Endothelial cell of umbilical vein (primary cell): ENCODE data around the gene WDR37. TPM values are rescaled to one million over a fixed set of nuclear protein-coding genes. Genes with fewer than 3 reads are reported as not detected.

Experiments used
- BruUV-seq: library from RNA; stranded (reverse); fragments of 400-500 nt; replicated peaks from 2 replicates; lab custom pipeline; 2021; lab: Mats Ljungman, UMichigan
- CTCF ChIA-PET: fragments of 300-600, 350-600 bp; sonication (Branson Sonifier 250); formaldehyde crosslinking; loops from one replicate; lab custom pipeline; 2021; ENCODE audit warnings: antibody characterized with exemption, inconsistent platforms; lab: Charles Lee
- POLR2A ChIA-PET: fragments of 300-600, 350-600 bp; sonication (Branson Sonifier 250); formaldehyde crosslinking; loops from one replicate; lab custom pipeline; 2021; ENCODE audit warnings: antibody characterized with exemption, inconsistent platforms; lab: Charles Lee
- DNase-seq: peaks from one replicate; pipeline ENCODE4 v3.0.0-alpha.2; 2011; ENCODE audit warnings: low read depth, low spot score
- FAIRE-seq: peaks from 2 replicates; lab custom pipeline; 2011; peaks lifted over from hg19 to GRCh38; lab: Jason Lieb, UNC
- H2AFZ ChIP-seq: 2 replicates; pipeline ENCODE4 v1.6.0; 2012; ENCODE audit warnings: low read depth, low read length, control low read depth, inconsistent platforms
- H3K27ac ChIP-seq: 2 replicates; pipeline ENCODE4 v1.5.1; 2011; ENCODE audit warnings: low read depth, mild to moderate bottlenecking, control low read depth, low read length, moderate library complexity; ENCODE audit not compliant: insufficient read depth
- H3K27me3 ChIP-seq, 2 experiments: 2 replicates each; pipeline versions ENCODE4 v1.6.0 to v1.6.1; 2011; ENCODE audit warnings: low read length in 2 of 2, mixed read lengths in 1 of 2; ENCODE audit not compliant: control insufficient read depth in 2 of 2, insufficient read depth in 2 of 2
- H3K36me3 ChIP-seq, 2 experiments: 2 replicates in 1 of 2; 3 replicates in 1 of 2; pipeline ENCODE4 v1.5.1; 2011; ENCODE audit warnings: low read length in 2 of 2, mild to moderate bottlenecking in 1 of 2, moderate library complexity in 1 of 2; ENCODE audit not compliant: control insufficient read depth in 2 of 2, insufficient read depth in 2 of 2; ENCODE audit errors: extremely low read depth in 1 of 2
- H3K4me1 ChIP-seq: 3 replicates; pipeline ENCODE4 v1.5.1; 2011; ENCODE audit warnings: mild to moderate bottlenecking, low read length; ENCODE audit not compliant: control insufficient read depth, insufficient read depth; ENCODE audit errors: extremely low read depth
- H3K4me2 ChIP-seq: 2 replicates; pipeline ENCODE4 v1.6.1; 2011; ENCODE audit warnings: low read length, control low read depth, mixed read lengths; ENCODE audit not compliant: insufficient read depth
- H3K4me3 ChIP-seq, 3 experiments: fragments of 200-600 bp in 1 of 3; sonication (generic), shearing (Covaris generic) in 1 of 3; replicated peaks in 1 of 3; 2 replicates each; pipeline ENCODE4 v1.5.1; 2011 to 2016; ENCODE audit warnings: control low read depth in 3 of 3, low read length in 3 of 3, mild to moderate bottlenecking in 2 of 3, inconsistent platforms in 1 of 3, low read depth in 1 of 3, moderate library complexity in 1 of 3; ENCODE audit not compliant: insufficient read depth in 1 of 3
- H3K79me2 ChIP-seq: 2 replicates; pipeline ENCODE4 v1.6.0; 2012; ENCODE audit warnings: low read length, inconsistent platforms; ENCODE audit not compliant: control insufficient read depth, insufficient read depth
- H3K9ac ChIP-seq: replicated peaks from 2 replicates; pipeline ENCODE3; 2011; ENCODE audit warnings: low read length, control low read depth; ENCODE audit not compliant: insufficient read depth; ENCODE audit errors: extremely low read depth
- H3K9me1 ChIP-seq: replicated peaks from 3 replicates; pipeline ENCODE4 v1.6.0; 2011; ENCODE audit warnings: mild to moderate bottlenecking, low read length; ENCODE audit not compliant: control insufficient read depth, insufficient read depth; ENCODE audit errors: extremely low read depth
- H3K9me3 ChIP-seq: replicated peaks from 2 replicates; pipeline ENCODE4 v1.5.1; 2012; ENCODE audit warnings: low read length, inconsistent platforms; ENCODE audit not compliant: control insufficient read depth, insufficient read depth
- H4K20me1 ChIP-seq: replicated peaks from 2 replicates; pipeline ENCODE3; 2011; ENCODE audit warnings: mild to moderate bottlenecking, low read length; ENCODE audit not compliant: control insufficient read depth, insufficient read depth; ENCODE audit errors: extremely low read depth
- EZH2 ChIP-seq: IDR thresholded peaks from 2 replicates; pipeline ENCODE4 v1.6.1; 2012; ENCODE audit warnings: borderline replicate concordance, low read depth, mild to moderate bottlenecking, moderate library complexity, low read length, inconsistent platforms; ENCODE audit not compliant: severe bottlenecking
- FOS ChIP-seq: IDR thresholded peaks from 2 replicates; pipeline ENCODE4 v1.6.1; 2011; ENCODE audit warnings: mild to moderate bottlenecking, low read length, moderate library complexity, borderline replicate concordance; ENCODE audit not compliant: insufficient read depth
- GATA2 ChIP-seq: IDR thresholded peaks from 2 replicates; pipeline ENCODE4 v1.7.0; 2011; ENCODE audit warnings: low read depth, mild to moderate bottlenecking, moderate library complexity, mixed read lengths, low read length; ENCODE audit not compliant: insufficient read length, insufficient read depth
- JUN ChIP-seq: IDR thresholded peaks from 2 replicates; pipeline ENCODE4 v1.6.1; 2011; ENCODE audit warnings: borderline replicate concordance, low read depth; ENCODE audit not compliant: insufficient read length, insufficient read depth
- MYC ChIP-seq: IDR thresholded peaks from one replicate; pipeline ENCODE4 v1.6.1; 2011; ENCODE audit warnings: mild to moderate bottlenecking, low read depth, low read length
- POLR2A ChIP-seq: IDR thresholded peaks from 2 replicates; pipeline ENCODE4 v1.6.1; 2012; ENCODE audit warnings: low read depth, mild to moderate bottlenecking, control low read depth, low read length
- POLR2AphosphoS5 ChIP-seq: IDR thresholded peaks from 2 replicates; pipeline ENCODE4 v1.6.1; 2012; ENCODE audit warnings: low read depth, mild to moderate bottlenecking, control low read depth, low read length, moderate library complexity; ENCODE audit not compliant: insufficient read depth
- dilution Hi-C: fragments of 300-500 bp; cut with MboI; formaldehyde crosslinking; loops from one replicate; pipeline ENCODE4 v1.15.0; 2019; ENCODE audit warnings: low sequenced_read_pairs; ENCODE audit not compliant: extremely low pct_ligation_motif_present
- intact Hi-C: fragments of 100-400 bp; cut with micrococcal nuclease; formaldehyde crosslinking; loops from one replicate; pipeline ENCODE4 v1.10.0; 2022
- polyA plus RNA-seq, 4 experiments: library from polyadenylated mRNA; depleted of rRNA in 3 of 4; stranded (reverse) in 3 of 4; unstranded in 1 of 4; fragments of >200 nt; gene quantifications; 2 replicates each; pipeline versions ENCODE4 v1.2.1 to v1.2.3, GENCODE V29; 2011 to 2012; ENCODE audit warnings: missing spikeins in 1 of 4
- total RNA-seq: library from RNA; stranded (reverse); gene quantifications from 2 replicates; pipeline ENCODE4 v1.2.3, GENCODE V29; 2021
- TF ChIP-seq, protein P1 (sequence below): IDR thresholded peaks from 2 replicates; pipeline ENCODE4 v1.6.1; 2011; ENCODE audit not compliant: insufficient read depth, insufficient read length
- TF ChIP-seq, protein P2 (sequence below), 2 donors: IDR thresholded peaks; 1 replicate in 1 of 2; 2 replicates in 1 of 2; pipeline ENCODE4 v1.5.1; 2011; ENCODE audit warnings: low read length in 2 of 2, mild to moderate bottlenecking in 2 of 2, moderate library complexity in 2 of 2, control low read depth in 1 of 2, inconsistent platforms in 1 of 2, low read depth in 1 of 2; ENCODE audit not compliant: insufficient read depth in 1 of 2; ENCODE audit errors: extremely low read depth in 1 of 2

The WDR37 gene
- total and polyA plus RNA-seq, 2 donors (not counting 3 experiments of a cell fraction or from before 2014, with no cell fraction given) = 21.7 to 25.5 TPM

DNA sequence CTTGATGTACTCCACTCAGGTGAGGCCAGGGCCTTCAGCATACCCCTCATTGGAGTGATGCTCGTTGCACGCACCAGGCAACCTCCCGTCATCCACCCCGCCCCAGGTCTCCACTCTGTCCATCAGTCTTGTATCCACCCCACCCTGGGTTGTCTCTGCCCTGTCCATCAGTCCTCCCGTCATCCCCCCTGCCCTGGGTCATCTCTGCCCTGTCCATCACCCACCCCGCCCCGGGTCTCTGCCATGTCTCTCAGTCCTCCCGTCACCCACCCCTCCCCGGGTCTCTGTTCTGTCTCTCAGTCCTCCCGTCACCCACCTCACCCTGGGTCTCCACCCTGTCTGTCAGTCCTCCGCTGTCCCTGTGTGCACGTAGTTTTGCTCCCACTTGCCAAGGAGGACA, 59.9 kb downstream of the WDR37 start:
- BruUV-seq = no TSS peak

DNA sequence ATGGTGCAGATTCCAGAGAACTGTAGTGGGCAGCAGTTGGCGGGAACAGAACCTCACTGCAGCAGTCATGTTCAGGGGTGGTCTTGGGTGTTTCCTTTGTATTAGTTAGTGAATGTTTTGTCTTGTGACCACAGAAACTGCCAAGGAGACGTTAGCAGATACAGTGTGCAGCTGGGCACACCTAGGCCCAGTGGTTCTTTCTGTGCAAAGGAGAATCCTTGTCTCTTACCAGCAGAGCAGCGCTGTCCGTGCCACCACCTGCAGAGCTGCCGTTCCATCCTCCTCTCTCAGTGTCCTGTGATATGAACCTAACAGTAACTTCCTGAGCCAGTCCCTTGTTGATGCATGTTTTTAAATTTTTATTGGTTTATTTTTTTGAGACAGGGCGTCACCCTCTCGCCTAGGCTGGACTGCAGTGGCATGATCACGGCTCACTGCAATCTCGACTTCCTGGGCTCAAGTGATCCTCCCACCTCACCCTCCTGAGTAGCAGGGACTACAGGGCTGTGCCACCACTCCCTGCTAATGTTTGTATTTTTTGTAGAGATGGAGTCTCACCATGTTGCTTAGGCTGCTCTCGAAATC, 60.6 kb downstream of the WDR37 start:
- FAIRE-seq (no peak), DNase-seq (no peak)
- no peak overlapping the region for H3K27ac ChIP-seq
- no peak overlapping the region for H2AFZ ChIP-seq
- peaks cover 2% of the 10 kb centered on the region for H3K79me2 ChIP-seq
- no TSS peak for BruUV-seq
- no peaks in the 10 kb centered on the region for H3K9me1 ChIP-seq
- intact Hi-C loops = no loop called here
- no peaks in the 10 kb centered on the region for H3K9me3 ChIP-seq
- TF ChIP-seq JUN (no peak), GATA2 (no peak), MYC (no peak), POLR2AphosphoS5 (no peak), EZH2 (no peak), FOS (no peak), POLR2A (no peak)
- TF ChIP-seq, protein P1, sequence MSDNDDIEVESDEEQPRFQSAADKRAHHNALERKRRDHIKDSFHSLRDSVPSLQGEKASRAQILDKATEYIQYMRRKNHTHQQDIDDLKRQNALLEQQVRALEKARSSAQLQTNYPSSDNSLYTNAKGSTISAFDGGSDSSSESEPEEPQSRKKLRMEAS = no peak
- TF ChIP-seq, protein P2, sequence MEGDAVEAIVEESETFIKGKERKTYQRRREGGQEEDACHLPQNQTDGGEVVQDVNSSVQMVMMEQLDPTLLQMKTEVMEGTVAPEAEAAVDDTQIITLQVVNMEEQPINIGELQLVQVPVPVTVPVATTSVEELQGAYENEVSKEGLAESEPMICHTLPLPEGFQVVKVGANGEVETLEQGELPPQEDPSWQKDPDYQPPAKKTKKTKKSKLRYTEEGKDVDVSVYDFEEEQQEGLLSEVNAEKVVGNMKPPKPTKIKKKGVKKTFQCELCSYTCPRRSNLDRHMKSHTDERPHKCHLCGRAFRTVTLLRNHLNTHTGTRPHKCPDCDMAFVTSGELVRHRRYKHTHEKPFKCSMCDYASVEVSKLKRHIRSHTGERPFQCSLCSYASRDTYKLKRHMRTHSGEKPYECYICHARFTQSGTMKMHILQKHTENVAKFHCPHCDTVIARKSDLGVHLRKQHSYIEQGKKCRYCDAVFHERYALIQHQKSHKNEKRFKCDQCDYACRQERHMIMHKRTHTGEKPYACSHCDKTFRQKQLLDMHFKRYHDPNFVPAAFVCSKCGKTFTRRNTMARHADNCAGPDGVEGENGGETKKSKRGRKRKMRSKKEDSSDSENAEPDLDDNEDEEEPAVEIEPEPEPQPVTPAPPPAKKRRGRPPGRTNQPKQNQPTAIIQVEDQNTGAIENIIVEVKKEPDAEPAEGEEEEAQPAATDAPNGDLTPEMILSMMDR (IDR thresholded peaks at IDR 0.05; ENCODE audit: extremely low read depth in 1 of 2, insufficient read depth in 1 of 2, low read depth in 1 of 2, low read length in 2 of 2) = no peak
- no peak overlapping the region for H3K4me2 ChIP-seq
- POLR2A ChIA-PET = no interaction called here
- no peak overlapping the region for H3K9ac ChIP-seq
- peaks cover 2 to 36% of the 10 kb centered on the region in 2 experiments for H3K36me3 ChIP-seq
- no peaks in the 10 kb centered on the region for H3K27me3 ChIP-seq
- CTCF ChIA-PET = no interaction called here
- H3K4me1 ChIP-seq = no peaks in the 10 kb centered on the region
- no peaks in the 10 kb centered on the region for H4K20me1 ChIP-seq
- no peak overlapping the region for H3K4me3 ChIP-seq
- dilution Hi-C loops = no loop called here

More for the DNA sequence above, 59.9 kb downstream of the WDR37 start:
- dilution Hi-C loops = no loop called here
- intact Hi-C loops = no loop called here
- no peak overlapping the region for H2AFZ ChIP-seq
- TF ChIP-seq GATA2 = no peak
- H3K36me3 ChIP-seq = peaks cover 2 to 33% of the 10 kb centered on the region in 2 experiments
- peaks cover 5% of the 10 kb centered on the region for H3K79me2 ChIP-seq
- H3K4me1 ChIP-seq = no peaks in the 10 kb centered on the region
- no peaks in the 10 kb centered on the region for H3K9me1 ChIP-seq
- FAIRE-seq (no peak), DNase-seq (no peak)
- H3K4me3 ChIP-seq = no peak overlapping the region
- CTCF ChIA-PET = no interaction called here
- POLR2A ChIA-PET = no interaction called here
- H3K4me2 ChIP-seq = no peak overlapping the region
- H3K27me3 ChIP-seq = no peaks in the 10 kb centered on the region
- no peak overlapping the region for H3K9ac ChIP-seq
- no peaks in the 10 kb centered on the region for H3K9me3 ChIP-seq
- H3K27ac ChIP-seq = no peak overlapping the region
- no peaks in the 10 kb centered on the region for H4K20me1 ChIP-seq
